ENCODE measurements around the gene GAB1.

The GAB1 gene

GRCh38 chr4:143432258-143432591, 95.5 kb downstream of the GAB1 start:
- Histone ChIP-seq H3K9me3 (no peaks in the 10 kb centered on the region), H3K27me3 (no peaks in the 10 kb centered on the region), H3K4me1 (no peaks in the 10 kb centered on the region), H3K36me3 (no peaks in the 10 kb centered on the region), H3K4me3 (ENCODE audit: low read depth, low read length) (no peak overlapping the region)
- no peak for DNase-seq
- TF ChIP-seq CTCF (IDR thresholded peaks at IDR 0.05; ENCODE audit: low read depth, low read length), result no peak

- Histone ChIP-seq H3K27me3 (no peaks in the 10 kb centered on the region), H3K36me3 (no peaks in the 10 kb centered on the region), H3K9me3 (no peaks in the 10 kb centered on the region), H3K4me3 (ENCODE audit: low read depth, low read length) (no peak overlapping the region), H3K4me1 (no peaks in the 10 kb centered on the region)
- no peak for DNase-seq
- TF ChIP-seq CTCF (IDR thresholded peaks at IDR 0.05; ENCODE audit: low read depth, low read length), result no peak
These were observed 96.6 kb downstream of the GAB1 start for GRCh38 chr4:143433231-143433630.

GRCh38 chr4:143435955-143436354, 99.3 kb downstream of the GAB1 start:
- Histone ChIP-seq H3K27me3 (no peaks in the 10 kb centered on the region), H3K36me3 (no peaks in the 10 kb centered on the region), H3K4me1 (no peaks in the 10 kb centered on the region), H3K9me3 (no peaks in the 10 kb centered on the region), H3K4me3 (ENCODE audit: low read depth, low read length) (no peak overlapping the region)
- no peak for DNase-seq
- no peak for TF ChIP-seq CTCF (IDR thresholded peaks at IDR 0.05; ENCODE audit: low read depth, low read length)

- H3K9me3 ChIP-seq, result no peaks in the 10 kb centered on the region
- TF ChIP-seq CTCF (IDR thresholded peaks at IDR 0.05; ENCODE audit: low read depth, low read length), result no peak
- no peaks in the 10 kb centered on the region for H3K4me1 ChIP-seq
- no peaks in the 10 kb centered on the region for H3K36me3 ChIP-seq
- no peaks in the 10 kb centered on the region for H3K27me3 ChIP-seq
- no peak overlapping the region for H3K4me3 ChIP-seq (ENCODE audit: low read depth, low read length)
- no peak for DNase-seq
These were observed 100.8 kb downstream of the GAB1 start for GRCh38 chr4:143437476-143437875.

GRCh38 chr4:143437937-143438336, 101.3 kb downstream of the GAB1 start:
- H3K9me3 ChIP-seq, result no peaks in the 10 kb centered on the region
- H3K4me3 ChIP-seq (ENCODE audit: low read depth, low read length), result no peak overlapping the region
- no peaks in the 10 kb centered on the region for H3K36me3 ChIP-seq
- H3K27me3 ChIP-seq, result no peaks in the 10 kb centered on the region
- DNase-seq, result no peak
- no peak for TF ChIP-seq CTCF (IDR thresholded peaks at IDR 0.05; ENCODE audit: low read depth, low read length)
- H3K4me1 ChIP-seq, result no peaks in the 10 kb centered on the region

- TF ChIP-seq CTCF (IDR thresholded peaks at IDR 0.05; ENCODE audit: low read depth, low read length), result no peak
- H3K27me3 ChIP-seq, result no peaks in the 10 kb centered on the region
- H3K4me3 ChIP-seq (ENCODE audit: low read depth, low read length), result no peak overlapping the region
- H3K36me3 ChIP-seq, result no peaks in the 10 kb centered on the region
- H3K9me3 ChIP-seq, result no peaks in the 10 kb centered on the region
- no peaks in the 10 kb centered on the region for H3K4me1 ChIP-seq
- DNase-seq, result no peak
These were observed 102.0 kb downstream of the GAB1 start for GRCh38 chr4:143438710-143439109.
